IMR-90 (cell line): ENCODE measurements around the gene PRKCA. TPM values are rescaled to one million over a fixed set of nuclear protein-coding genes. Genes with fewer than 3 reads are reported as not detected.

Experiments used
- ATAC-seq: fragments of 200-7000 bp; cut with Tn5 transposase; 2 replicates; pipeline ENCODE4 v1.9.1; 2020; ENCODE audit warnings: low read depth, mild to moderate bottlenecking, moderate library complexity
- BruUV-seq: library from RNA; stranded (reverse); fragments of 400-500 nt; replicated peaks from 2 replicates; lab custom pipeline; 2021; lab: Mats Ljungman, UMichigan
- CTCF ChIA-PET: fragments of 300-600 bp; formaldehyde crosslinking; extraction: SDS; loops from one replicate; lab custom pipeline; 2021; ENCODE audit warnings: antibody characterized with exemption; lab: Yijun Ruan, JAX
- POLR2A ChIA-PET: fragments of 300-600 bp; sonication (Branson Sonifier 250); formaldehyde crosslinking; loops from one replicate; lab custom pipeline; 2022; ENCODE audit warnings: antibody characterized with exemption; ENCODE audit not compliant: unreplicated experiment; lab: Charles Lee
- DNase-seq: peaks from one replicate; pipeline ENCODE4 v3.0.0; 2013
- H2AFZ ChIP-seq: replicated peaks from 2 replicates; pipeline ENCODE3; 2013; ENCODE audit warnings: low read length, mild to moderate bottlenecking; ENCODE audit not compliant: poor library complexity
- H2AK5ac ChIP-seq: 2 replicates; pipeline ENCODE4 v1.6.1; 2013; ENCODE audit warnings: low read depth, low read length, inconsistent platforms
- H2AK9ac ChIP-seq: replicated peaks from 2 replicates; pipeline ENCODE3; 2013; ENCODE audit warnings: mild to moderate bottlenecking, low read depth, low read length, moderate library complexity; ENCODE audit not compliant: poor library complexity
- H2BK120ac ChIP-seq: 2 replicates; pipeline ENCODE4 v1.6.1; 2013; ENCODE audit warnings: low read depth, low read length, inconsistent platforms
- H2BK15ac ChIP-seq: 3 replicates; pipeline ENCODE4 v1.6.1; 2013; ENCODE audit warnings: low read depth, low read length, inconsistent platforms
- H2BK20ac ChIP-seq: 2 replicates; pipeline ENCODE4 v1.6.1; 2013; ENCODE audit warnings: low read depth, mild to moderate bottlenecking, inconsistent platforms, low read length, moderate library complexity
- H2BK5ac ChIP-seq: 2 replicates; pipeline ENCODE4 v1.6.1; 2013; ENCODE audit warnings: mild to moderate bottlenecking, low read depth, low read length, inconsistent platforms; ENCODE audit not compliant: poor library complexity, severe bottlenecking
- H3K14ac ChIP-seq: replicated peaks from 2 replicates; pipeline ENCODE4 v1.6.1; 2013; ENCODE audit warnings: low read depth, low read length, inconsistent platforms
- H3K18ac ChIP-seq: 2 replicates; pipeline ENCODE4 v1.6.1; 2013; ENCODE audit warnings: low read depth, low read length, control low read depth
- H3K23ac ChIP-seq: 2 replicates; pipeline ENCODE4 v1.6.1; 2013; ENCODE audit warnings: low read depth, low read length, inconsistent platforms
- H3K27ac ChIP-seq: 2 replicates; pipeline ENCODE4 v1.5.1; 2013; ENCODE audit warnings: mild to moderate bottlenecking, control low read depth, low read length; ENCODE audit not compliant: insufficient read depth
- H3K27me3 ChIP-seq: 2 replicates; pipeline ENCODE4 v1.6.1; 2013; ENCODE audit warnings: low read length; ENCODE audit not compliant: control insufficient read depth, insufficient read depth
- H3K36me3 ChIP-seq: 2 replicates; pipeline ENCODE4 v1.6.1; 2013; ENCODE audit warnings: low read length, mixed read lengths; ENCODE audit not compliant: control insufficient read depth, insufficient read depth
- H3K4ac ChIP-seq: 2 replicates; pipeline ENCODE4 v1.6.1; 2013; ENCODE audit warnings: low read depth, low read length, inconsistent platforms
- H3K4me1 ChIP-seq: 2 replicates; pipeline ENCODE4 v1.6.1; 2013; ENCODE audit warnings: low read length, mixed read lengths; ENCODE audit not compliant: control insufficient read depth, insufficient read depth
- H3K4me2 ChIP-seq: 2 replicates; pipeline ENCODE4 v1.6.1; 2013; ENCODE audit warnings: low read depth, mild to moderate bottlenecking, control low read depth, low read length, moderate library complexity
- H3K4me3 ChIP-seq: 2 replicates; pipeline ENCODE4 v1.5.1; 2013; ENCODE audit warnings: low read depth, mild to moderate bottlenecking, control low read depth, low read length, moderate library complexity; ENCODE audit not compliant: insufficient read depth
- H3K56ac ChIP-seq: 2 replicates; pipeline ENCODE4 v1.6.1; 2013; ENCODE audit warnings: low read length, inconsistent platforms; ENCODE audit not compliant: insufficient read depth; ENCODE audit errors: extremely low read depth
- H3K79me1 ChIP-seq, 2 experiments: 2 replicates each; pipeline ENCODE4 v1.6.1; 2013; ENCODE audit warnings: low read length in 2 of 2, inconsistent platforms in 1 of 2, low read depth in 1 of 2
- H3K9ac ChIP-seq: 2 replicates; pipeline ENCODE4 v1.6.1; 2013; ENCODE audit warnings: low read depth, low read length, control low read depth
- H3K9me1 ChIP-seq: 2 replicates; pipeline ENCODE4 v1.6.1; 2013; ENCODE audit warnings: low read length, inconsistent platforms; ENCODE audit not compliant: insufficient read depth
- H3K9me3 ChIP-seq: 2 replicates; pipeline ENCODE4 v1.6.1; 2013; ENCODE audit warnings: low read length; ENCODE audit not compliant: control insufficient read depth, insufficient read depth
- H4K20me1 ChIP-seq: 2 replicates; pipeline ENCODE4 v1.6.1; 2013; ENCODE audit warnings: low read length, inconsistent platforms; ENCODE audit not compliant: insufficient read depth
- H4K5ac ChIP-seq: 2 replicates; pipeline ENCODE4 v1.6.1; 2013; ENCODE audit warnings: mild to moderate bottlenecking, low read depth, low read length, control low read depth
- H4K8ac ChIP-seq, 2 experiments: 2 replicates each; pipeline ENCODE4 v1.6.1; 2013; ENCODE audit warnings: low read depth in 2 of 2, low read length in 2 of 2, control low read depth in 1 of 2, inconsistent platforms in 1 of 2
- H4K91ac ChIP-seq: 2 replicates; pipeline ENCODE4 v1.6.1; 2013; ENCODE audit warnings: low read depth, low read length, inconsistent platforms; ENCODE audit not compliant: insufficient read depth
- FOS ChIP-seq: fragments of 150-350 bp; IDR thresholded peaks from 2 replicates; pipeline ENCODE4 v1.6.1; 2016; ENCODE audit warnings: low read depth, low read length
- NFE2L2 ChIP-seq: fragments of 150-350 bp; IDR thresholded peaks from 2 replicates; pipeline ENCODE4 v1.6.1; 2016; ENCODE audit warnings: low read depth, mild to moderate bottlenecking, low read length
- WGBS, 2 experiments: methylation state at CpG; one replicate each; pipeline versions ENCODE4 v1.1.5 to v1.1.7; 2013; ENCODE audit warnings: missing lambda C conversion rate in 2 of 2; ENCODE audit not compliant: insufficient read length in 1 of 2; ENCODE audit errors: extremely low coverage in 2 of 2; 5-methylcytosine and 5-hydroxymethylcytosine counted together
- dilution Hi-C: fragments of 300-500 bp; cut with HindIII; formaldehyde crosslinking; loops from one replicate; pipeline ENCODE4 v1.14.3; 2018; ENCODE audit warnings: low sequenced_read_pairs; ENCODE audit not compliant: unreplicated experiment
- in situ Hi-C: fragments of 300-500 bp; cut with MboI; formaldehyde crosslinking; loops from 3 replicates; pipeline ENCODE4 v1.14.3; 2019; ENCODE audit warnings: low sequenced_read_pairs, inconsistent platforms, mixed read lengths
- intact Hi-C: fragments of 100-400 bp; cut with micrococcal nuclease; formaldehyde crosslinking; loops from 2 replicates; pipeline ENCODE4 v1.10.0; 2022
- polyA plus RNA-seq, 3 experiments: library from polyadenylated mRNA; depleted of rRNA; stranded (reverse); fragments of >200 nt; gene quantifications; 2 replicates each; pipeline ENCODE4 v1.2.3, GENCODE V29; 2012; ENCODE audit warnings: low replicate concordance in 1 of 3
- total RNA-seq: library from RNA; depleted of rRNA; stranded (reverse); fragments of >200 nt; gene quantifications from 2 replicates; pipeline ENCODE4 v1.2.3, GENCODE V29; 2012

The PRKCA gene
- total and polyA plus RNA-seq, 2 of the 4 experiments (the other 2 are of a cell fraction): 31.0 to 46.0 TPM

DNA sequence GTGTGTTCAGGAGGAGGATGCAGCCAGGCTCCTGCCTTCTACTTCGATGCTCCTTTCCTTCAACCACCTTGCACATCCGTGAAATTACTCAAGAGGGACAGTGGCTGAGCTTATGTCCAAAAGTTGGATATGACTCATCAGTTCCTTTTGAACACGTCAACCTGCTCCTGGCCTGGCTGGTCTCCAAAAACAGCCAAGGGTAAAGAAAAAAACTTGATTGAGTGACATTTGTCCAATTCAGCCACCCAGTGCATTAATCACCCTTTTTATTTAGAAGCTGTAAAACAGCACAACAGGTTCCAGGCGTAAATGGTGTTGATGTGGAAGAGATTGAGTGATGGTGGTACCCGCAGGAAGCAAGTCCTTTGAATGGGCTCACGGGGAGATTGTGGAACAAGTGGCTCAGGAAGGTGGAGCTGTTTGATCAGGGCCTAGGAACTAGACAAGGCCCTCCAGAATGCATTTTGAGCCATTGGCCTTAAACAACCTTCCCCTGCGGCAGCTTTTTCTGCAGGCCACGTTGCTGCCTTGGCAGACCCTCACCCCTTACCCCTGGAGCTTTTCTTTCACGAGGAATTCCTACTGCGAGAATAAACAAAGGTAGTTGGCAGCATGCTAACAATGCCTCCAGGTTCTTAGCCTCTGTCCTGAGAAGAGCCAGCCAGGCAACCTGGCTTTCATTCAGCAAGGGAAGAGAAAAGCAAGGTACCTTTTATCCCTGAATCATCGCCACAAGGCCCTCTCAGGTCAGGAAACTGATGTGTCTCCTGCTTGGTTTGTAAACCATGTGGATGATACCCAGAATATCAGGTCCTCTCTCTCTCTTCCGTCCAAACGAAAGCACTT is 359.2 kb downstream of the PRKCA start:
- no peak overlapping the region for H3K23ac ChIP-seq
- no peak overlapping the region for H2BK5ac ChIP-seq
- no peaks in the 10 kb centered on the region for H3K9me3 ChIP-seq
- TF ChIP-seq NFE2L2 (no peak), FOS (peak; percentile 41; the same call in 1 of the 2 replicates)
- no peak overlapping the region for H2BK120ac ChIP-seq
- peak overlapping the region; percentile 13 for H2AK9ac ChIP-seq
- no peak overlapping the region for H4K91ac ChIP-seq
- ATAC-seq (no peak), DNase-seq (peak; percentile 56)
- dilution Hi-C loops (no loop called here), intact Hi-C loops (no loop called here), in situ Hi-C loops (loop anchor here (25.0 kb wide), 1 partner anchor 1424 kb away; no protein-coding TSS in a partner anchor)
- H3K4ac ChIP-seq: no peak overlapping the region
- CTCF ChIA-PET: no interaction called here
- H2BK20ac ChIP-seq: no peak overlapping the region
- no peak overlapping the region for H3K9ac ChIP-seq
- H3K14ac ChIP-seq: no peak overlapping the region
- no peak overlapping the region for H2AFZ ChIP-seq
- 85% methylated on average over 5 of the region's 13 CpGs; no CpG with 5 or more reads in 1 of the 2 experiments for WGBS, 2 experiments
- no peak overlapping the region for H2BK15ac ChIP-seq
- H4K8ac ChIP-seq: no peak overlapping the region
- peaks cover 13 to 39% of the 10 kb centered on the region in 2 experiments; a peak in 3 of 4 replicates for H3K79me1 ChIP-seq
- H3K27me3 ChIP-seq: no peaks in the 10 kb centered on the region
- peaks cover 3% of the 10 kb centered on the region for H3K36me3 ChIP-seq
- POLR2A ChIA-PET: no interaction called here
- H3K9me1 ChIP-seq: peaks cover 24% of the 10 kb centered on the region; the same call in 1 of the 2 replicates
- H3K4me3 ChIP-seq: no peak overlapping the region
- H3K27ac ChIP-seq: no peak overlapping the region
- no peak overlapping the region for H3K4me2 ChIP-seq
- H4K20me1 ChIP-seq: peaks cover 14% of the 10 kb centered on the region; the same call in 1 of the 2 replicates
- H3K18ac ChIP-seq: no peak overlapping the region
- no peak overlapping the region for H4K5ac ChIP-seq
- H2AK5ac ChIP-seq: no peak overlapping the region
- BruUV-seq: no TSS peak
- no peaks in the 10 kb centered on the region for H3K4me1 ChIP-seq
- no peak overlapping the region for H3K56ac ChIP-seq
